NCI-H2196 treated with DMSO at 0.1 percent for 48 hours (cell line): ENCODE data around the gene BCL11B.

ENCODE experiments used
- DNase-seq: peaks from one replicate; lab custom pipeline; 2025; ENCODE audit not compliant: unreplicated experiment; lab: John Stamatoyannopoulos, UW

Gene BCL11B

GRCh38 chr14:99271951-99272631 lies at the start of gene BCL11B:
Gene BCL11B (minus strand): TSS chr14:99272197. CDS start chr14:99271218, 979 bp downstream.
- peak; percentile 20 for DNase-seq

- DNase-seq: no peak
These were observed 49.4 kb upstream of the BCL11B start for GRCh38 chr14:99321236-99321925.

DNA sequence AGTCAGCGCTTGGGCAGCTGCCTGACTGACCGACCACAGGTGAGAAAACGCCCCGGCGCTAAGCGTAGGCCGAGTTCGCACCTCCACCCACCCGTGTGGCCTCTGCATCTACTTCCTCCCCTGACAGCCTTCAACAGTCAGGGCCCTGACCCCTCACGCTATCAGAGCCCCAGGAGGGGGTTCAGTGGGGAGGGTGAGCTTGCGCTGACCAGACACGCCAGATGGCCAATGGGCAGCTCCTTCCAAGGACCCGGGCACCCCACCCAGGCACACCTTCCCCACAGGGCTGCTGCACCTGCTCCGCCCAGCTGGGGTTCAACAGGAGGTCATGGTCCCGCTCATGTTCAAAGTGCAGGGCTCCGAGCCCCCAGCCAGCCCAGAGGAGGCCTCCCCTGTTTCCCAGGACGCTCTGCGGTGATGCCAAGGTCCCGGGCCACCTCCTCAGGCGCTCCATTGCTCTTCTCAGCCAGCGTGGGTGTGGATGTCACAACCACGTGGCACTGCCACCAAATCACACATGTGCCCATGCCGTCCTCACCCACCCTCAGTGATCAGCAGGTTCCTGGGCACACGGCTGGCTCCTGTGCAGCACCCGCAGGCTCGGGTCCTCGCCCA lies 48.7 kb upstream of the BCL11B start:
- no peak for DNase-seq

GRCh38 chr14:99320105-99320572 lies 48.1 kb upstream of the BCL11B start:
- no peak for DNase-seq

GRCh38 chr14:99318959-99319295 lies 46.9 kb upstream of the BCL11B start:
- DNase-seq: no peak

DNA sequence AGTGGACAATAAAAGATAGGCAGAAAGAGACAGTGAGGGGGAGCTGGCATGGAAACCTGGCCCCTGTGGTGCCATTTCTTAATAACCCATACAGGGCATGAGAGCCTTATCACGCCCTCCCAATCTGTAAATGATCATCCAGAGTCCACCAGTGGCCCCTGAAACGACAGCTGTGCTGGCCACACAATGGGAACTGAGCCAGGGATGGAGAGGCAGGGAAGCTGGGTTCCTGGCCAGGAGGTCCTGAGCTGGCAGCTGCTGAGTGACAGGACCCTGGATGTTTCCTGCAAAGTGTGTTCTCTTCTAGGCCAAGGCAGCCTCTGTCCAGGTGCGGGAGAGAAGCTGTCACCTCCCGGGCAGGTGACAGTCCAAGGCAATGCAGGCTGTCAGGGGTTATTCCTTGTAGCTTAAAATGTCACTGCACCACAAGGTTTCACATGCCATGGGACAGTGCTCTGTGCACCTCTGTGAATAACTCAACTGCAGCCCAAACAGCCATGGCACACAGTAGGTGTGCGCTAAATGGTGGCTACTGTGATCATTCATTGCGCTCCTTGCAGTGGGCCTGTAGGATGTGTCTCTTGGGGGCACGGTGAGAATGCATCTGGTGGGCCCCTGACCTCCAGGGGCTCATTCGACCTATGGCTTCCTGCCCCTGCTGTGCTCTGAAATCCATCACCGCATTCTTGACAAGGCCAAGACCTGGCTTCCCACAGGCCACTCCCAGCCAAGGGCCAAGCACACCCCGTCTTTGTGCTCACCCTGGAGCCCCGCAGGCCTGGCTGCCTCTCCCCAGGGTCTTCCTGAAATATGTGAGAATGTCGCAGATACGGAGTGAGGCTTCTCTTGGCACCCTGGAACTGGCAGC lies 46.3 kb upstream of the BCL11B start:
- DNase-seq: no peak

- no peak for DNase-seq
These were observed 45.5 kb upstream of the BCL11B start for GRCh38 chr14:99317231-99318090.

- no peak for DNase-seq
These were observed 44.5 kb upstream of the BCL11B start for GRCh38 chr14:99316281-99317163.

GRCh38 chr14:99315197-99315596 lies 43.2 kb upstream of the BCL11B start:
- DNase-seq: no peak

DNA sequence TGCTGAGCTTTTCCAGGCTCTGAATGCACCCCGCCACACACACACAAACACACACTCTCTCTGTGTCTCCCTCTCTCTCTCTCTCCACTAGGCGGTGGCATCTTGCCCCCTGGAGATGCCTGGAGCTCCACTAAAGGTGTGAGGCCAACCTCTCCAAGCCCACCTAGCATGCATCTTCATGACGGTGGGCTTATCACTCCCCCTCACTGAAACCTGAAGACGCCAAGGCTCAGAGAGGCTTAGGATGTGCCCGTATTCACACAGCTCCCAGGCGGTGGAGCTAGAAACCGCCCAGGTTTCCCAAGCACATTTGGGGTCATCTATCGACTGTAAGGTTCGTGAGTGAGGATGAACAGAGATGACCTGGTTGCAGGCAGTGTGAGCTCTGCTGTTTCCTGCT lies 42.6 kb upstream of the BCL11B start:
- no peak for DNase-seq

- DNase-seq: no peak
These were observed 41.2 kb upstream of the BCL11B start for GRCh38 chr14:99313234-99313633.

- no peak for DNase-seq
These were observed 40.1 kb upstream of the BCL11B start for GRCh38 chr14:99312106-99312505.

- DNase-seq: no peak
These were observed 37.3 kb upstream of the BCL11B start for GRCh38 chr14:99309220-99309766.

DNA sequence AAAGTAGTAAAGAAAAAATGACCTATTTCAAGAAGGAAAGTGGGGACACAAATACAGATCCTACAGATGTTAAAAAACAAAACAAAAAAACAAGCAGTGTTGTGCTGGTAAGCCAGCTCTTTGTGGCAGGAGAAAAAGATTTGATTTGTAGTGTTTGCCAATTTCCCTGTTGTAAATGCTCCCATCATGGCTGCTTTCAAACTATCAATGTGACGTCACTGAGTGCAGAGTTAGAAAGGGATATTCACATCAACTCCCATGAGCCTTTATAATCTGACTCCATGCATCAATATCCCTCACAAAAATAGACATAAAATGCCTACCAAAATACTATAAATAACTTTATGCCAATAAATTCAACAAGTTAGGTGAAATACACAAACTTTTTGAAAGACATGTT lies 32.2 kb upstream of the BCL11B start:
- no peak for DNase-seq

- DNase-seq: no peak
These were observed 28.2 kb upstream of the BCL11B start for GRCh38 chr14:99300190-99300589.

DNA sequence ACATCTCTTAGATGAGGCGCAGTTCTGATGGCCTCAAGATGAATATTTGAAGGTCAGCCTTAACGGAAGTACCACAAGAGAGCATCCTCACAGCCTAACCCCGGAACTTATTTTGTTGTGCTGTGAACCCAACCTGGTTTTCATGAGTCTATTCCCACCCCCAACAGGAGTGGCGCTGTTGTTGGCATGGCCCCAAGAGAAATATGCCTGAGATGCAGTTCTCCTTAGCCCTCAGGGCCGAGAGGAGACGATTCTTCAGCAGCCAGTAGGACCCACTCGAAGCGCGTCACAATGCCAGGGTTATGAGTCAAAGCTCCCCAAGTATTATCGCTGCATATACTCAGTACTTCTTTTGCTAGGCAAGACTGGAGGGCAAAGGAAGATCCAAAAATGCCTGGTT lies 24.5 kb upstream of the BCL11B start:
- no peak for DNase-seq

- DNase-seq: no peak
These were observed 17.6 kb upstream of the BCL11B start for GRCh38 chr14:99289394-99290189.

GRCh38 chr14:99288948-99289347 lies 17.0 kb upstream of the BCL11B start:
- no peak for DNase-seq
